Thoracic aorta (tissue), 2 donors: Measurements from ENCODE around the gene SUCLG1. TPM values are rescaled to one million over a fixed set of nuclear protein-coding genes. Genes with fewer than 3 reads are reported as not detected.

Experiments
- ATAC-seq: fragments of 150-250 bp; one replicate; pipeline ENCODE4 v1.8.0; 2017; ENCODE audit warnings: low read depth; ENCODE audit not compliant: insufficient number of reproducible peaks, low FRiP score
- DNase-seq: peaks from one replicate; pipeline ENCODE4 v3.0.0-alpha.2; 2020; ENCODE audit warnings: low spot score
- H3K27ac ChIP-seq, 2 donors: fragments of 200-600 bp; sonication (generic); 1 replicate in 1 of 2; 2 replicates in 1 of 2; pipeline ENCODE4 v1.5.1; 2016; ENCODE audit warnings: mild to moderate bottlenecking in 2 of 2, moderate library complexity in 2 of 2
- H3K27me3 ChIP-seq: fragments of 200-600 bp; sonication (generic); replicated peaks from 2 replicates; pipeline ENCODE4 v1.6.0; 2016; ENCODE audit warnings: mild to moderate bottlenecking; ENCODE audit not compliant: insufficient read depth
- H3K36me3 ChIP-seq: fragments of 200-600 bp; sonication (generic); one replicate; pipeline ENCODE4 v1.5.1; 2016
- H3K4me1 ChIP-seq, 2 donors: fragments of 200-600 bp; sonication (generic); 1 replicate in 1 of 2; 2 replicates in 1 of 2; pipeline versions ENCODE4 v1.5.1 to v1.6.0; 2016; ENCODE audit warnings: low read depth in 2 of 2, mild to moderate bottlenecking in 1 of 2; ENCODE audit not compliant: control insufficient read depth in 1 of 2
- H3K4me3 ChIP-seq: fragments of 200-600 bp; sonication (generic); 2 replicates; pipeline ENCODE4 v1.5.1; 2016; ENCODE audit warnings: mild to moderate bottlenecking
- H3K9me3 ChIP-seq: fragments of 200-600 bp; sonication (generic); 2 replicates; pipeline ENCODE4 v1.5.1; 2016
- total RNA-seq, 2 donors: library from RNA; depleted of rRNA; stranded (reverse); fragments of >200 nt; gene quantifications; one replicate each; pipeline versions ENCODE4 v1.1.0 to v1.2.3, GENCODE V29; 2016
- TF ChIP-seq, protein P1 (sequence below): fragments of 200-600 bp; sonication (generic); IDR thresholded peaks from one replicate; pipeline ENCODE4 v1.5.1; 2019; ENCODE audit warnings: antibody characterized with exemption

The SUCLG1 gene
- total RNA-seq, 2 donors from 2014 or later: 34.3 to 50.6 TPM

- H3K27me3 ChIP-seq: no peaks in the 10 kb centered on the region
- TF ChIP-seq, protein P1, sequence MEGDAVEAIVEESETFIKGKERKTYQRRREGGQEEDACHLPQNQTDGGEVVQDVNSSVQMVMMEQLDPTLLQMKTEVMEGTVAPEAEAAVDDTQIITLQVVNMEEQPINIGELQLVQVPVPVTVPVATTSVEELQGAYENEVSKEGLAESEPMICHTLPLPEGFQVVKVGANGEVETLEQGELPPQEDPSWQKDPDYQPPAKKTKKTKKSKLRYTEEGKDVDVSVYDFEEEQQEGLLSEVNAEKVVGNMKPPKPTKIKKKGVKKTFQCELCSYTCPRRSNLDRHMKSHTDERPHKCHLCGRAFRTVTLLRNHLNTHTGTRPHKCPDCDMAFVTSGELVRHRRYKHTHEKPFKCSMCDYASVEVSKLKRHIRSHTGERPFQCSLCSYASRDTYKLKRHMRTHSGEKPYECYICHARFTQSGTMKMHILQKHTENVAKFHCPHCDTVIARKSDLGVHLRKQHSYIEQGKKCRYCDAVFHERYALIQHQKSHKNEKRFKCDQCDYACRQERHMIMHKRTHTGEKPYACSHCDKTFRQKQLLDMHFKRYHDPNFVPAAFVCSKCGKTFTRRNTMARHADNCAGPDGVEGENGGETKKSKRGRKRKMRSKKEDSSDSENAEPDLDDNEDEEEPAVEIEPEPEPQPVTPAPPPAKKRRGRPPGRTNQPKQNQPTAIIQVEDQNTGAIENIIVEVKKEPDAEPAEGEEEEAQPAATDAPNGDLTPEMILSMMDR: no peak
- no peaks in the 10 kb centered on the region for H3K9me3 ChIP-seq
- no peaks in the 10 kb centered on the region for H3K36me3 ChIP-seq
- ATAC-seq (no peak), DNase-seq (no peak)
- no peak overlapping the region for H3K4me3 ChIP-seq
- no peaks in the 10 kb centered on the region for H3K4me1 ChIP-seq
- H3K27ac ChIP-seq: no peak overlapping the region
Measured at GRCh38 chr2:84482603-84483002, 23.5 kb upstream of the SUCLG1 start.

GRCh38 chr2:84481702-84482101 lies 22.6 kb upstream of the SUCLG1 start:
- ATAC-seq: no peak

DNA sequence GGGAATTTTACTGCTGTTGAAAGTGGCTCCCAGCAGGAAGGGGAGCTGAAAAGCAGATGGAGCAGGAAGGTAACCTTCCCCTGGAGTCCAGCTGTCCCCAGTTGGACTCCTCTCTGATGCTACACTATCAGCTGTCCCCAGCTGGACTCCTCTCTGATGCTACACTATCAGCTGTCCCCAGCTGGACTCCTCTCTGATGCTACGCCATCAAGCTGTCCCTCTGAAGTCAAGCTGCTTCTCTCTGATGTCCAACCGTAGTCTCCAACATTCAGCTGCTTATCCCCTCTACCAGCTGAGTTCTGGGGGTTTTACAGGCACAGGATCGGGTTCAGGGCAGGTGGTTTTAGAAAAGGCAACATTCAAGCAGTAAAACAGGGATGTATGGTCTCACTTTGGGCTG lies 19.8 kb upstream of the SUCLG1 start:
- ATAC-seq: no peak
- H3K27ac ChIP-seq: no peak overlapping the region
- TF ChIP-seq, protein P1: no peak
- H3K4me1 ChIP-seq: no peaks in the 10 kb centered on the region
- peaks cover 7% of the 10 kb centered on the region for H3K9me3 ChIP-seq
- no peak overlapping the region for H3K4me3 ChIP-seq
- no peaks in the 10 kb centered on the region for H3K36me3 ChIP-seq
- no peak for DNase-seq
- no peaks in the 10 kb centered on the region for H3K27me3 ChIP-seq

More at GRCh38 chr2:84481702-84482101, 22.6 kb upstream of the SUCLG1 start:
- no peaks in the 10 kb centered on the region for H3K36me3 ChIP-seq
- H3K9me3 ChIP-seq: peaks cover 4% of the 10 kb centered on the region
- TF ChIP-seq, protein P1: no peak
- H3K4me3 ChIP-seq: no peak overlapping the region
- DNase-seq: no peak
- no peak overlapping the region for H3K27ac ChIP-seq
- H3K27me3 ChIP-seq: no peaks in the 10 kb centered on the region
- H3K4me1 ChIP-seq: no peaks in the 10 kb centered on the region

DNA sequence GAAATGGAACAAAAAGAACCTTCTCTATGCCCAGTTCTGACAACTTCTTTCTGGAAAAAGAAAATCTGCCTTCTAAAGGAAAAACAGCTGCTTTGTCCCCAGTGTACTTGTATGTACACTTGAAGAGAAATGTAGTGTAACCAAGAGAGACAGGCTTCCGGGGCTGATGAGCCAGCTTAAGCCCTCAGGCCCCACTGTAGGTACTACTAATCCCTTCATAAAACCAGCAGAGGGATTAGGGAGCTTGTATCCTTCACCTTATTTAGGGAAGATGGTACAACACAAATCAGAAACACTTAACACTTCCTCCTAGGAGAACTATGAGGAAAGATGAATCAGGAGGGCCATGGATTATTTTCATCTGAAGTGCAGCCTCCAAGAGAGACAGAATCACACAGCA lies 18.8 kb upstream of the SUCLG1 start:
- no peak overlapping the region for H3K27ac ChIP-seq
- peaks cover 7% of the 10 kb centered on the region for H3K9me3 ChIP-seq
- H3K27me3 ChIP-seq: no peaks in the 10 kb centered on the region
- TF ChIP-seq, protein P1: no peak
- no peaks in the 10 kb centered on the region for H3K4me1 ChIP-seq
- DNase-seq (no peak), ATAC-seq (no peak)
- H3K36me3 ChIP-seq: no peaks in the 10 kb centered on the region
- H3K4me3 ChIP-seq: no peak overlapping the region

GRCh38 chr2:84474176-84474575 lies 15.1 kb upstream of the SUCLG1 start:
- Histone ChIP-seq H3K4me1 (no peaks in the 10 kb centered on the region), H3K27ac (no peak overlapping the region), H3K4me3 (no peak overlapping the region), H3K36me3 (no peaks in the 10 kb centered on the region), H3K9me3 (peaks cover 7% of the 10 kb centered on the region), H3K27me3 (no peaks in the 10 kb centered on the region)
- no peak for ATAC-seq
- TF ChIP-seq, protein P1: no peak
- DNase-seq: no peak
